Inflammatory macrophage (primary cell): ENCODE results near the gene SOX5.
"Not testable (repeated sequence)": the region's sequence is repeated elsewhere in the genome, so short reads cannot be mapped to it uniquely, and the experiment has no call there.

Experiments used
- DNase-seq, 2 donors: peaks; one replicate each; pipeline ENCODE4 v3.0.0-alpha.2; 2020 to 2022

SOX5 gene

DNA sequence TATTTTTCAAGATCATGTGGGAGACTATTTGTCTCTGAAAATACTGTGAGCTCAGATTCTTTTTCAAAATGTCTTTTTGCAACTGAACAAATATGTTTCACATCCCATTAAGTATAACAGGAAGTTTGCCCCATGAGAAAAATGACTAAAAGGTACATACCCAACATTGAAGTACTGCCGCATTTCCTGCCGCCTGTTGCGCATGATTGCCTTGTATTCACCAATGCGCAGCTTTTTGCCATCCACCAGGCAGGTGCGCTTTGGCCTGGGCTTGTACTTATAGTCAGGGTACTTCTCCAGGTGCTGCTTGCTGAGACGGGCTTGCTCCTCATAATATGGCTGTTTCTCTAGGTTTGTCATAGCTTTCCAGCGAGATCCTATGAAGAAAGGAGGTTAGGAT is 413.2 kb downstream of the SOX5 start:
- no peak for DNase-seq

DNA sequence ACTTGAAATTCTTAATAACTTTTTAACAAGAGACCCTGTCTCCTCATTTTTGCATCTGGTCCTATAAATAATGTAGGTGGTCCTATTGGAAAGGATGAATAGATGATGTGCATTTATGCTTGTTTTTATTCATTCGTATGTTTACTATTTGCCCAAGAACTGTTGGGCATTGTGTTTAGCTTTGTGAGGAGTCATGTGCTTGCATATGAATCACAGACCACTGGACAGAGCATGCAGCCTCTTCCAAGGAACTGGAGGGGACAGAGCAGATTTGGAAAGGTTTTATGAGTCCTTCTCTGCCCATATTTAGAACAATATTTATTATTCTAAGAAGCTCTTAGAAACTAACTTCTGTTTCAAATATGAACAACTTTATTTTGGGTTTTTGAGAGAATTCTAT is 414.0 kb downstream of the SOX5 start:
- DNase-seq, result no peak

DNA sequence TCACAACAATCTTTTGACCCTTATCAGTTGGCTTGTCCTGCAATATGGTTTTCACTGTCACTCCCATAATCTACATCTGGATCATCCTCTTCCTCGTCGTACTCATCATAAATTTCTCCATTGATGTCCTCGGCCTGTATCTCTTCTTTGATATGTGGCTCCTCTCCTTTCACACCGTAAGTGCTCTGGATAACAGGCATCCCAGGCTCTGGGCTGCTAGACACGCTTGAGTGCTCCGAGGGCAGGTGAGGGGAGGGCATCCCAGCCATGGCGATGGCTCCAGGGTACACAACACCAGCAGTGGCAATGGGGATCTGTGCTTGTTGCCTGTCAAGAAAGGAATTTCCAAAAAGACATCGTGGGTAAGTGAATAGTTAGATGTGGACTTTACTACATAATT is 415.3 kb downstream of the SOX5 start:
- DNase-seq, result no peak

DNA sequence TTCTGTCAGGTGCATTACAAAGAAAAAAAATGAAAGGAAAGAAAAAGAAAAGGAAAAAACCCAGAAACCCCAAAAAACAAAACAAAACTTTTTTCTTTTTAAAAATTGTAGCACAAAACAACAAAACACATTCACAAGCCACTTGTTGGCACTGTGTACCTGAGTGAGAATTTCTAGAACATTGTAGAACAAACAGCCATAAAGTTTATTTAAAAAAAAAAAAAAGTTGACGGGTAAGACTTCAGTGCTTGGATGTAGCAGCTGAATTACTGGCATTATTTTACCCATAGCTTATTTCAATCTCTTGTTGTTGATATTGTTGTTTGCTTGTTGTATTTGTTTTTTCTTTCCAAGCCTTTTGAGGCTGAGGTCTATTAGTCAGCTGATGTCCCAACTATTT is 415.8 kb downstream of the SOX5 start:
- DNase-seq, result no peak

DNA sequence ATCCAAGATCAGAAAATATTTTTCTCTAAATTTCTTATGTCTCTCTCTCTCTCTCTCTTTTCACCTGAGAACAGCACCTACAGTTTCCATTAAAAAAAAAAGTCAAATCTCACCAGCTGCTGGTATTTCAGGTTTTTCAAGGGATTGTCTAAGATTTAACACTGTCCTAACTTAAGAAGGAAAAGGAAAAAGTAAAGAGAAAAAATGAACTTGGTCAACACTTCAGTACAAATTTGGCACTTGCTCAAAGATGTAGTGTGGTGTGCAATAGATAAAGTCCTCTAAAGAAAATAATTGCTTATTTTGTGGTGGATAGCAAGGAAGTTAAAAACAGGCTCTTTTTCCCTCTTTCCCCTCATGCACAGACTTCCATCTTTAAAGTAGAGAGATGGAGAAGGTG is 416.2 kb downstream of the SOX5 start:
- no peak for DNase-seq

DNA sequence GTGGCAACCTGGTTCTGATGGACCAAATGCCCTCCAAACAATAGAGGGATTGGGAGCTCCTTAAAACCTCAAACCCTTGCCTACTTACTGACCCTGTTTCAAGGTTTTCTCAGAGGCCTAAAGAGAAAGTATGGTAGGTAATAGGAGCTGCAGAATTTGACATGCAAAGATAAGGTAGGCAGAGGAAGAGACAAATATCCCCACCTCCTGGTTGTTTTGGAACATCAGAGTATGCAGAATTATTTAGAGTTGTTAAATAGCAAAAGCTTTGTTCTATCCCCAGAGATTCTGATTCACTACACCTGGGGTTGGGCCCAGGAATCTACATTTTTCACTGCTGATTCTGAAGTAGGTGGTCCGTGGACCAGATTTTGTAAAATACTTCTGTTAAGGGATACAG is 421.2 kb downstream of the SOX5 start:
- no peak for DNase-seq

DNA sequence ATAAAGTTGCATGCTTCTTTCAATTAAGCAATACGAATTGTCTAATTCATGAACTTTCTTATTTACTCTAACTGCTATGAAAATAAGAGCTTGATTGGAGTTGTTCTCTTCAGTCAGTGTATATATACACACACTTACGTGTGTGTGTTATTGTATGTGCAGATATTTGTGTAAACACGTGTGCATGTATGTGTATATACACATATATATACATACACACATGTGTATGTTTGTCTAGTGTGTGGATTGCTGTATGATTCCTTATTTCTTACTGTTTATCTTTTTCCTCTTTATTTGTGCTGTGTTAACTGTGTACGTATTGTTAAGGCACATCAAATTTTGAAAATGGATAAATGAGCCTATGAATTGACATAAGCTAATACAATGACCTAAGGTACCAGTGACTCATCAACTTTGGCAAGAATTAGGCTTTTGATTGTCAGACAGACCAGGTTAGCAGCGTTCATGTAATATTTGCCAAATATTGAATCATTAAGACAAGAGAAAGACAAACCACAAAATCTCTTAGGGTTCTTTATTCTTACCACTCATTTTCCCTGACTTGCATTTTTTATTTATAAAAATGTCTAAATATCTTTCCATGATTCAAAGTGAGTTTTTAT is 423.9 kb downstream of the SOX5 start:
- no peak for DNase-seq

DNA sequence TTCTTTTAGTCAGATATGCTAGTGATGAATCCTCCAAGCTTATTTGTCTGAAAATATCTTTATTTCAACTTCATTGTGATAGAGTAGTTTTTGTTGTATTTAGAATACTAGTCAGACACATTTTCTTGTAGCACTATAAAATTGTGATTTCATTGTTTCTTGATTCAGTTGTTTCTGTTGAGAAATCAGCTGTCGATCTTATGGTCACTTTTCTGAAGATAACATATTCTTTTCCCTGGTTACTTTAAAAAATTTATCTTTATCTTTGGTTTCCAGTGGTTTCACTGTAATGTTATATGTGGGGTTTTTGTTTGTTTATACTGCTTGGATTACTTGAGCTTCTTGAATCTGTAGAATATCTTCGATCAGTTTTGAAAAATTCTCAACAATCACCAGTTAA is 426.1 kb downstream of the SOX5 start:
- no peak for DNase-seq

DNA sequence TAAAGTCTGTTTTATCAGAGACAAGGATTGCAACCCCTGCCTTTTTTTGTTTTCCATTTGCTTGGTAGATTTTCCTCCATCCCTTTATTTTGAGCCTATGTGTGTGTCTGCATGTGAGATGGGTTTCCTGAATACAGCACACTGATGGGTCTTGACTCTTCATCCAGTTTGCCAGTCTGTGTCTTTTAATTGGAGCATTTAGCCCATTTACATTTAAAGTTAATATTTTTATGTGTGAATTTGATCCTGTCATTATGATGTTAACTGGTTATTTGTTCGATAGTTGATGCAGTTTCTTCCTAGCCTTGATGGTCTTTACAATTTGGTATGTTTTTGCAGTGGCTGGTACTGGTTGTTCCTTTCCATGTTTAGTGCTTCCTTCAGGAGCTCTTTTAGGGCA is 430.0 kb downstream of the SOX5 start:
- DNase-seq, result not testable (repeated sequence)

DNA sequence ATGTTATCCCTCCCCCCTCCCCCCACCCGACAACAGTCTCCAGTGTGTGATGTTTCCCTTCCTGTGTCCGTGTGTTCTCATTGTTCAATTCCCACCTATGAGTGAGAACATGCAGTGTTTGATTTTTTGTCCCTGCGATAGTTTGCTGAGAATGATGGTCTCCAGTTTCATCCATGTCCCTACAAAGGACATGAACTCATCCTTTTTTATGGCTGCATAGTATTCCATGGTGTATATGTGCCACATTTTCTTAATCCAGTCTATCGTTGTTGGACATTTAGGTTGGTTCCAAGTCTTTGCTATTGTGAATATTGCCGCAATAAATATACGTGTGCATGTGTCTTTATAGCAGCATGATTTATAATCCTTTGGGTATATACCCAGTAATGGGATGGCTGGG is 433.7 kb downstream of the SOX5 start:
- not testable (repeated sequence) for DNase-seq

DNA sequence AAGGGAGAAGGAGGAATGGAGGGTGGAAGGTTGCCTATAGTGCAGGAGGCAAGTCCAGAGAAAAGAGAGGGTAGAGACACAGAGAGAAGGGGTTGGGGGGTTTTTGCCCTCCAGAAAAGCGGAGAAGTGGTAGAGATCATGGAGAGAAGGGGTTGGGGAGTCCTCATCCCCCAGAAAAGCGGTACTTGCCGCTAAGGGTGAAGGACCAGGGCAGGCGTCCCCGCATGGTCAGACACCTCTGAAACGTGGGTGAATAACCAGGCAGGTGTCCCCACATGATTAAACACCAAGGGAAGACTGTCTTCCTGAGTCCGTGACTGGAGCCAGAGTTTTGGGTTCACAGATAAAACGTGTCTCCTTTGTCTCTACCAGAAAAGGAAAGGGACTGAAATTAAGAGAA is 439.0 kb downstream of the SOX5 start:
- no peak for DNase-seq

DNA sequence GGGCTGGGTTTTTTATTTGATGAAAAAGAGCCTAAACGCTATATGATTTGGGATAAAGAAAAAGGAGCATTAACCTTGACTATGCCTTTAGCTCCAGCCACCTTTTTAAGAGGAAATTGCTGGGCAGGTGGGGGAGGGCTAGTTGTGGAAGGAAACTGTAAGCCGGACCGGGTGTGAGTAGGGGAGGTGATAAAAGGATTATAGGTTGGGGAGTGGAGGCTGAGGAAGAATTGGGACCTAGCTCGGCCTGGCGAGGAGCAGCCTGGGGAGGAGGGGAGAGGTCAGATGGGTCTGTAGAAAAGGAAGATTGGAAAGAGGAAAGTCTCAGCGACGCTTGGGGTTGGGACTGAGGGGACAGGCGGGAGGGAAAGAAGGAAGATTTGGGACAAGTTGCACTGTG is 439.6 kb downstream of the SOX5 start:
- DNase-seq, result not testable (repeated sequence)

DNA sequence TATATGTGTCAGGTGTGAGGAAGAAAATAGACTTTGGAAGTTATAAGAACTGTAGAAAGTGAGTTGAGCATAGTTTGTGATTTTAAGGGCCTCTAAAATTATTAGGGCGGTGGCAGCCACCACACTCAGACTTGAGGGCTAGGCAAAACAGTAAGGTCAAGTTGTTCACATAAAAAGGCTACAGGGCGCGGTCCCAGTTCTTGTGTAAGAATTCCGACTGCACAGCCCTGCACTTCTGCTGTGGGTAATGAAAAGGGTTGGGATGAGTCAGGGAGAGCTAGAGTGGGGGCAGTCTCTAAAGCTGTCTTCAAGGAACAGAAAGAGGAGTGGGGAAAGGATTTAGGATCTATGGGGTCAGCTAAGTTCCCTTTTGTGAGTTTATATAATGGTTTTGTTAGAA is 441.7 kb downstream of the SOX5 start:
- DNase-seq, result not testable (repeated sequence)

DNA sequence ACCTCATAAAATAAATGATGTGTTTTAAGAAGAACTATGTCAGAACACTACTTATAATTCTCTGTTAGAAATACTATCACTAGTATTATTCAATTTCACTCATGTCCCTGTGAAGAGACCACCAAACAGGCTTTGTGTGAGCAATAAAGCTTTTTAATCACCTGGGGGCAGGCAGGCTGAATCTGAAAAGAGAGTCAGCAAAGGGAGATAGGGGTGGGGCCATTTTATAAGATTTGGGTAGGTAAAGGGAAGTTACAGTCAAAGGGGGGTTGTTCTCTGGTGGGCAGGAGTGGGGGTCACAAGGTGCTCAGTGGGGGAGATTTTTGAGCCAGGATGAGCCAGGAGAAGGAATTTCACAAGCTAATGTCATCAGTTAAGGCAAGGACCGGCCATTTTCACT is 443.7 kb downstream of the SOX5 start:
- not testable (repeated sequence) for DNase-seq

DNA sequence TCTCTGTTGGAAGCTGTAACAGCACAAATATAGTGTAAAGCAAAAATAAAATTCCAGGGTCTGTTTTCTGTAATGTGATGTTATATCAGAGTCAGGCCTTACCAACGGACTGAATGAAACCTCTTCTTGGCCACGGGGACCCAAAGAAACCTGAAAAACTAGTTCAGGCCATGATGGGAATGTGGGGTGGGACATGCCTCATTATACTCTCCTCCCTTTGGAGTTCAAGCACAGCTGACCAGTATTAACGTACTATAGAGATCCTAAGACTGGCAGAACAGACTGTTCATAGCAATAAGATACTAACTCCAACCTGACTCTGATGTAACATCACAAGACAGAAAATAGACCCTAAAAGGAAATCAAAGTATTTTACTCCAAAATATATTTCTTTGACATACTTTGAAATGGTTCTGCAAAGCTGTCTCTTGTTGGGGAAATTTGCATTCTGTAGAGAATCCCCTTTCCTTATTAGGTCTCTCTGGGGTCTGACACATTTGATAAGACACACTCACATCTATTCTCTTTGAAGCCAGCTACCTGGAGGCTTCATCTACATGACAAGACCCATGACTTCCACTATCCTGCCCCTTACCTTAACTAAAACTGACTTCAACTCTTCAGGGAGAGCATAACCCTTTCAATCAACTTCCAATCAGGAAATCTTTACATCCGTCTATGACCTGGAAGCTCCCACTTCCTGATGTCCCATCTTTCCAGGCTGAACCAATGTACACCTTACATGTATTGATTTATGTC is 444.6 kb downstream of the SOX5 start:
- DNase-seq, result no peak

DNA sequence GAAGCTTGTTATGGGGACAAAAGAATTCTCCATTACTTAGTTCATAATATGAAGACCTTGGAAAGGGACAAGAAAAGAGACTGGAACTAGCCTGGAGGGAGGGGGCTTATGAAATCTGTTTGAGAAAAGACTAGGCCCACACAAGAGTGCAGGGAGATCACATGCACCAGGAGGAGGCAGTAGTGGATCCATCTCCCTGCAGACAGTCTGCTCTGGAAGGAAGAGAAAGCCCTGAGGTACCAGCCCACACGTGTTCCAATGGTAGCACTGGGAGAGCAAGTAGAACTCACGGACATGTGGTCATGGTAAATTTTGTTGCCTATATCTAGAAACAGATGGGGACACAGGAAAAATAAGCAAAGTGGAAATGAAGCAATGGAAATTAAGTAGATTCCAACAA is 445.4 kb downstream of the SOX5 start:
- DNase-seq, result no peak

DNA sequence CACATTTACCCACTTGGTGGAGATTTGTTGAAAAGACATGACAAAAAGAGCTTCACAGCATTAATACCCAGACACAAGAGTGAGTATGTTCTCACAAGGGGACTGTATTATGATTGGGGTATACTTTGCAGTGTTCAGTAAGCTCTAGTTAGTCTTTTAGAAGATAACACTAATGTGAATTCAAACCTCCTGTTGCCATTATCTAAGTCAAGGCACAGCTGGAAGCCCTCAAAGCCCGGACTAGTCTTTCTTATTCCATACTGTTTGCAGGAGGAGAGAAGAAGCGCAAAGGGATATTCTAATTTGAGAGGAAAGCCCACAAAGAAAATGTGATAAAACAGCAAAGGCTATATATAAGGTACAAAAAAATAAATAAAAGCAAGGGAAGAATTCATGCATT is 445.9 kb downstream of the SOX5 start:
- DNase-seq, result no peak

DNA sequence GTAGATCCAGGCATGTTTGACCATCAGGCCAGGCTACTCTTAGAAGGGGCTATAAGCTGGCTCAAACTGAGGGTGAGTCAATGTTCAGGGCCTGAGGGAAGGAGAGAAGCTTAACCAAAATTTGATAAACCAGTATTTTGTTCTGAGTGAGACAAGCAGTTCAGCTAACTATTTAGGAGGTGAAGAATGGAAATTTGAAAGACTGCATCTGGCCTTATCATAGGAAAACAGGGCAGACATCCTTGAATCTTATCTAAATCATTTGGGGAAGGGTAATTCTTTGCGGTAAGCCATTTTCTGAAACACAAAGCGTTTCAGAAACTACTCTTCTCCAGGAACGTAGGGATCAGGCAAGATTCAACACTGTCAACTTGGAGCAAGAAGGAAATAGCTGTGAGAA is 447.2 kb downstream of the SOX5 start:
- no peak for DNase-seq

DNA sequence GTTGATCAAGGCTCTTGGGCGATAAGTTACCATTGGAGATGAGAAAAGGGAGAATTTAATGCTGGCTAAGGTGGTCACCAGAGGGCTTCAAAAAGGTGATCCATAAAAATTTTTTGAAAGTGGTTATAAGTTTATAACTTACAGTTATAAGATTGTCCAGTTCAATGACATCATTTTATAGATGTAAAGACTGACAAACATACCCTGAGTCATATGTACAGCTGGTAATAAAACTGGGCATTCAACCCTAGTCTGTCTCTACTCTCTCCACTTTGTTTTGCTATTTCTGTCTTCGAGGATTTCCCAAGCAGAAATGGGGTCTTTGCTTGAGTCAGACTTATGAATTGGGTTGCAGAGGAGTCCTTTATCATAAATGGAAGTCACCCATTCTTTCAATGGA is 454.0 kb downstream of the SOX5 start:
- no peak for DNase-seq

DNA sequence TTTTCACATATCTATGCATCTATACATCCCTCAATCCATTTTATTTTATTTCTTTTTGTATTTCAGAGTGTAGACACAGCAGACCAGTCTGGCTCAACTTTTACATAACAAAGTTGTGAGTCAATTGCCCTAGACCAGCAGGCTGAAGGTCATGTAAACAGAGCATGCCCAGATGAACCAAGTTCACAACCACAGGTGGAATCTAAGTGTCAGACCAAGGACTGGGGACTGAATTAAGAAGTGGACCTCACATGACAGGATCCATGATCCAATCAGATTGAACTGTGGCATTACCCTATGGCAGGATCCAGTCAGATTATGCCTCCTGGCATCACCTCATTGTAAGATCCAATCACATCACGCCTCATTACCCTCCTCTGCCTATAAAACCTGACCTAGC is 455.8 kb downstream of the SOX5 start:
- DNase-seq, result no peak

DNA sequence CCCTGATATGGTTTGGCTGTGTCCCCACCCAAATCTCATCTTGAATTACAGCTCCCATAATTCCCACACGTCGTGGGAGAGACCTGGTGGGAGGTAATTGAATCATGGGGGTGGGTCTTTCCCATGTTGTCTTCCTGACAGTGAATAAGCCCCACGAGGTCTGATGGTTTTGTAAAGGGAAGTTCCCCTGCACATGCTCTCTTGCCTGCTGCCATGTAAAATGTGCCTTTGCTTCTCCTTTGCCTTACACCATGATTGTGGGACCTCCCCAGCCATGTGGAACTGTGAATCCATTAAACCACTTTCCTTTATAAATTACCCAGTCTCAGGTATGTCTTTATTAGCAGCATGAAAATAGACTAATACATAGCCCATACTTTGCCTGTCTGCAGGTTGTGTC is 458.4 kb downstream of the SOX5 start:
- DNase-seq, result not testable (repeated sequence)

DNA sequence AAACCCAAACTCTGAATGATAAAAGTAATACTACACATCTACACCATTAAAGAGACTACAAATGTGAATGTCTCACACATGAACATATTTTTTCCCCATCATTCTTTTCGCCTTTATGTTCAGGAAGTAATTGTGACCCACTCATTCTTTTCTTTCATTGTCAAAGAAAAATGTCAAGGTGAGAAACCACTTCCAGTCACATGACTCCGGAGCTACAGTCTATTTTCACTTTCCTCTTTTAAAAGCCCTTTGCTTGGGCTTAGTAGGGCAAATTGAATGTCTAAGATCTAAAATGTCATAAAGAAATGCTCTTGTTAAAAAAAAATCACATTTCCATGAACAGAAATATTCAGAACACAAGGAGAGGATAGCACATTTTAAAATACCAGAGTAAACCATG is 461.3 kb downstream of the SOX5 start:
- DNase-seq, result no peak

DNA sequence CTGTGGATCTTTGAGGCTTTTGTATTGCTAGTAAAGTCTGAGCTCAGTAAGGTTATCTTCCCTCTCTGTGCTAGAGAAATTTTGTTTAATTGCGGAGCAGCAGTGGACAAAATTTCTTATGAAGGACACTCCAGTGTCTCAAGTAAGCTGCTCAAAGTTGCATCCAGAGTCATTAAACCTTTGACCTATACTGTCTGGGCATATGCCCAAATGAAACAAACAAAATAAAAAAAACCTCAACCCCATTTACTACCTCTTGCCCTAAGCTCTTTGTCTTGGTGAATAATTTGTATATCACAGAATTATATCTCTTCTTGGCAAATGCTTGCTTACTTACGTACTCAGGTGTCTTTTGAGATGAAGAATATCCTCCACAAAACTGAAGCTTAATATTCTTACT is 465.2 kb downstream of the SOX5 start:
- no peak for DNase-seq

DNA sequence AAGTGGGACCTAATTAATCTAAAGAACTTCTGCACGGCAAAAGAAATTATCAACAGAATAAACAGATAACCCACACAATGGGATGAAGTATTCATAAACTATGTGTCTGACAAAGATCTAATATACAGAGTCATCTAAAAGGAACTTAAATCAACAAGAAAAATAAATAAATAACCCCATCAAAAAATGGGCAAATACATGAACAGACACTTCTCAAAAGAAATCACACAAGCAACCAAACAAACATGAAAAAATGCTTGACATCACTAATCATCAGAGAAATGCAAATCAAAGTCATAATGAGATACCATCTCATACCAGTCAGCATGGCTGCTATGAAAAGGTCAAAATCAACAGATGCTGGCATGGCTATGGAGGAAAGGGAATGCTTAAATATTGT is 466.9 kb downstream of the SOX5 start:
- DNase-seq, result no peak
